ENCODE measurements around the gene UQCRQ. TPM values are rescaled to one million over a fixed set of nuclear protein-coding genes. Genes with fewer than 3 reads are reported as not detected.

Gene UQCRQ
- total and polyA plus RNA-seq, 9 of the 15 experiments (the other 6 are each of a cell fraction or from before 2014, with no cell fraction given), result 235 to 2,421 (median 883) TPM

DNA sequence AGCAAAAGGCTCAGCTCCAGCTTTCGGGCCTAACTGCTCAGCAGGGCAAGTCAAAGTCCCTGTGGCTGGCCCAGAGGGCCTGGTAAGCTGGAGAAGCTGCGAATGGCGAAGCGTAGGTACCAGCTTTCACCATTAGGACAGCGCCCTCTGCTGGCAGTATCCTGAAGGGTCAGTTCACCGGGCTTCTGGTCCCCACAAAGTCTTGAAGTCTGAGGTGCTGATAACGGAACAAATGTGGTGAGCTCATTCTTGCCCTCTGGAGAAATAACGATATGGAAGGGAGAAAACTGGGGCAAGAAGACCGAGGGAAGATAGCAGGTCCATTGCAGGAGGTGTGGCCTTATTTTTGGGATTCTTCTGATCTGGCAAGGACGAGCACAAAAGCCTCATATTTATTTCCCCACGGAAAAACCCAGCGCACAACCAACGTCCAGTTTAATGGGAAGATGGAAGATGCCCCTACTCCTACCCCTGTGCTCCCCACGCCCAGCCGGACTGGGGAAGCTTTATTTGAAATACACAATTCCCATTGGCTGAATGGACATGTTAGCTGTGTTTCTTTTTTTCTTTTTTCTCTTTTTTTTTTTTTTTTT is 46.2 kb upstream of the UQCRQ start (continued):
- TF ChIP-seq FOSL1 (tag; conservative IDR thresholded peaks at IDR 0.05), result no peak
- TF ChIP-seq CBFA2T3 (IDR thresholded peaks at IDR 0.05), result no peak
- TF ChIP-seq, protein P1, sequence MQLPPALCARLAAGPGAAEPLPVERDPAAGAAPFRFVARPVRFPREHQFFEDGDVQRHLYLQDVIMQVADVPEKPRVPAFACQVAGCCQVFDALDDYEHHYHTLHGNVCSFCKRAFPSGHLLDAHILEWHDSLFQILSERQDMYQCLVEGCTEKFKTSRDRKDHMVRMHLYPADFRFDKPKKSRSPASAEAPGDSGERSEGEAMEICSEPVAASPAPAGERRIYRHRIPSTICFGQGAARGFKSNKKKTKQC (CRISPR knock-in tag; IDR thresholded peaks at IDR 0.05), result no peak
- no peak for TF ChIP-seq CHD2 (IDR thresholded peaks at IDR 0.05; ENCODE audit: low read depth, low read length)
- TF ChIP-seq, protein P2, sequence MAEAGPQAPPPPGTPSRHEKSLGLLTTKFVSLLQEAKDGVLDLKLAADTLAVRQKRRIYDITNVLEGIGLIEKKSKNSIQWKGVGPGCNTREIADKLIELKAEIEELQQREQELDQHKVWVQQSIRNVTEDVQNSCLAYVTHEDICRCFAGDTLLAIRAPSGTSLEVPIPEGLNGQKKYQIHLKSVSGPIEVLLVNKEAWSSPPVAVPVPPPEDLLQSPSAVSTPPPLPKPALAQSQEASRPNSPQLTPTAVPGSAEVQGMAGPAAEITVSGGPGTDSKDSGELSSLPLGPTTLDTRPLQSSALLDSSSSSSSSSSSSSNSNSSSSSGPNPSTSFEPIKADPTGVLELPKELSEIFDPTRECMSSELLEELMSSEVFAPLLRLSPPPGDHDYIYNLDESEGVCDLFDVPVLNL (CRISPR knock-in tag; IDR thresholded peaks at IDR 0.05; ENCODE audit: low read depth), result no peak
- TF ChIP-seq CREM (IDR thresholded peaks at IDR 0.05; ENCODE audit: low read depth), result peak; percentile 55
- no peak for TF ChIP-seq HNRNPL (IDR thresholded peaks at IDR 0.05; ENCODE audit: low read depth, low read length)
- TF ChIP-seq ZNF217 (CRISPR knock-in tag; IDR thresholded peaks at IDR 0.05), result no peak
- TF ChIP-seq, protein P3, sequence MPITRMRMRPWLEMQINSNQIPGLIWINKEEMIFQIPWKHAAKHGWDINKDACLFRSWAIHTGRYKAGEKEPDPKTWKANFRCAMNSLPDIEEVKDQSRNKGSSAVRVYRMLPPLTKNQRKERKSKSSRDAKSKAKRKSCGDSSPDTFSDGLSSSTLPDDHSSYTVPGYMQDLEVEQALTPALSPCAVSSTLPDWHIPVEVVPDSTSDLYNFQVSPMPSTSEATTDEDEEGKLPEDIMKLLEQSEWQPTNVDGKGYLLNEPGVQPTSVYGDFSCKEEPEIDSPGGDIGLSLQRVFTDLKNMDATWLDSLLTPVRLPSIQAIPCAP (CRISPR knock-in tag; IDR thresholded peaks at IDR 0.05; ENCODE audit: borderline replicate concordance), result no peak
- TF ChIP-seq, protein P4, sequence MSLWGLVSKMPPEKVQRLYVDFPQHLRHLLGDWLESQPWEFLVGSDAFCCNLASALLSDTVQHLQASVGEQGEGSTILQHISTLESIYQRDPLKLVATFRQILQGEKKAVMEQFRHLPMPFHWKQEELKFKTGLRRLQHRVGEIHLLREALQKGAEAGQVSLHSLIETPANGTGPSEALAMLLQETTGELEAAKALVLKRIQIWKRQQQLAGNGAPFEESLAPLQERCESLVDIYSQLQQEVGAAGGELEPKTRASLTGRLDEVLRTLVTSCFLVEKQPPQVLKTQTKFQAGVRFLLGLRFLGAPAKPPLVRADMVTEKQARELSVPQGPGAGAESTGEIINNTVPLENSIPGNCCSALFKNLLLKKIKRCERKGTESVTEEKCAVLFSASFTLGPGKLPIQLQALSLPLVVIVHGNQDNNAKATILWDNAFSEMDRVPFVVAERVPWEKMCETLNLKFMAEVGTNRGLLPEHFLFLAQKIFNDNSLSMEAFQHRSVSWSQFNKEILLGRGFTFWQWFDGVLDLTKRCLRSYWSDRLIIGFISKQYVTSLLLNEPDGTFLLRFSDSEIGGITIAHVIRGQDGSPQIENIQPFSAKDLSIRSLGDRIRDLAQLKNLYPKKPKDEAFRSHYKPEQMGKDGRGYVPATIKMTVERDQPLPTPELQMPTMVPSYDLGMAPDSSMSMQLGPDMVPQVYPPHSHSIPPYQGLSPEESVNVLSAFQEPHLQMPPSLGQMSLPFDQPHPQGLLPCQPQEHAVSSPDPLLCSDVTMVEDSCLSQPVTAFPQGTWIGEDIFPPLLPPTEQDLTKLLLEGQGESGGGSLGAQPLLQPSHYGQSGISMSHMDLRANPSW (CRISPR knock-in tag; IDR thresholded peaks at IDR 0.05), result no peak
- TF ChIP-seq, protein P5, sequence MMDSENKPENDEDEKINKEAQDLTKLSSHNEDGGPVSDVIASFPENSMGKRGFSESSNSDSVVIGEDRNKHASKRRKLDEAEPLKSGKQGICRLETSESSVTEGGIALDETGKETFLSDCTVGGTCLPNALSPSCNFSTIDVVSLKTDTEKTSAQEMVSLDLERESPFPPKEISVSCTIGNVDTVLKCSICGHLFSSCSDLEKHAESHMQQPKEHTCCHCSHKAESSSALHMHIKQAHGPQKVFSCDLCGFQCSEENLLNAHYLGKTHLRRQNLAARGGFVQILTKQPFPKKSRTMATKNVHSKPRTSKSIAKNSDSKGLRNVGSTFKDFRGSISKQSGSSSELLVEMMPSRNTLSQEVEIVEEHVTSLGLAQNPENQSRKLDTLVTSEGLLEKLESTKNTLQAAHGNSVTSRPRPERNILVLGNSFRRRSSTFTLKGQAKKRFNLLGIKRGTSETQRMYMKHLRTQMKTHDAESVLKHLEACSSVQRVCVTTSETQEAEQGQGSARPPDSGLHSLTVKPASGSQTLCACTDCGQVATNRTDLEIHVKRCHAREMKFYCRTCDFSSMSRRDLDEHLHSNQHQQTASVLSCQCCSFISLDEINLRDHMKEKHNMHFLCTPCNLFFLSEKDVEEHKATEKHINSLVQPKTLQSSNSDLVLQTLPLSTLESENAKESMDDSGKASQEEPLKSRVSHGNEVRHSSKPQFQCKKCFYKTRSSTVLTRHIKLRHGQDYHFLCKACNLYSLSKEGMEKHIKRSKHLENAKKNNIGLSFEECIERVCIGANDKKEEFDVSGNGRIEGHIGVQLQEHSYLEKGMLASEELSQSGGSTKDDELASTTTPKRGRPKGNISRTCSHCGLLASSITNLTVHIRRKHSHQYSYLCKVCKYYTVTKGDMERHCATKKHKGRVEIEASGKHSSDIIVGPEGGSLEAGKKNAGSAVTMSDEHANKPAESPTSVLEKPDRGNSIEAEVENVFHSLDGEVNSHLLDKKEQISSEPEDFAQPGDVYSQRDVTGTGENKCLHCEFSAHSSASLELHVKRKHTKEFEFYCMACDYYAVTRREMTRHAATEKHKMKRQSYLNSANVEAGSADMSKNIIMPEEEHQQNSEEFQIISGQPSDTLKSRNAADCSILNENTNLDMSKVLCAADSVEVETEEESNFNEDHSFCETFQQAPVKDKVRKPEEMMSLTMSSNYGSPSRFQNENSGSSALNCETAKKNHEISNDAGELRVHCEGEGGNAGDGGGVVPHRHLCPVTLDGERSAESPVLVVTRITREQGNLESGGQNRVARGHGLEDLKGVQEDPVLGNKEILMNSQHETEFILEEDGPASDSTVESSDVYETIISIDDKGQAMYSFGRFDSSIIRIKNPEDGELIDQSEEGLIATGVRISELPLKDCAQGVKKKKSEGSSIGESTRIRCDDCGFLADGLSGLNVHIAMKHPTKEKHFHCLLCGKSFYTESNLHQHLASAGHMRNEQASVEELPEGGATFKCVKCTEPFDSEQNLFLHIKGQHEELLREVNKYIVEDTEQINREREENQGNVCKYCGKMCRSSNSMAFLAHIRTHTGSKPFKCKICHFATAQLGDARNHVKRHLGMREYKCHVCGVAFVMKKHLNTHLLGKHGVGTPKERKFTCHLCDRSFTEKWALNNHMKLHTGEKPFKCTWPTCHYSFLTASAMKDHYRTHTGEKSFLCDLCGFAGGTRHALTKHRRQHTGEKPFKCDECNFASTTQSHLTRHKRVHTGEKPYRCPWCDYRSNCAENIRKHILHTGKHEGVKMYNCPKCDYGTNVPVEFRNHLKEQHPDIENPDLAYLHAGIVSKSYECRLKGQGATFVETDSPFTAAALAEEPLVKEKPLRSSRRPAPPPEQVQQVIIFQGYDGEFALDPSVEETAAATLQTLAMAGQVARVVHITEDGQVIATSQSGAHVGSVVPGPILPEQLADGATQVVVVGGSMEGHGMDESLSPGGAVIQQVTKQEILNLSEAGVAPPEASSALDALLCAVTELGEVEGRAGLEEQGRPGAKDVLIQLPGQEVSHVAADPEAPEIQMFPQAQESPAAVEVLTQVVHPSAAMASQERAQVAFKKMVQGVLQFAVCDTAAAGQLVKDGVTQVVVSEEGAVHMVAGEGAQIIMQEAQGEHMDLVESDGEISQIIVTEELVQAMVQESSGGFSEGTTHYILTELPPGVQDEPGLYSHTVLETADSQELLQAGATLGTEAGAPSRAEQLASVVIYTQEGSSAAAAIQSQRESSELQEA (IDR thresholded peaks at IDR 0.05; ENCODE audit: low read depth), result no peak
- TF ChIP-seq, protein P6, sequence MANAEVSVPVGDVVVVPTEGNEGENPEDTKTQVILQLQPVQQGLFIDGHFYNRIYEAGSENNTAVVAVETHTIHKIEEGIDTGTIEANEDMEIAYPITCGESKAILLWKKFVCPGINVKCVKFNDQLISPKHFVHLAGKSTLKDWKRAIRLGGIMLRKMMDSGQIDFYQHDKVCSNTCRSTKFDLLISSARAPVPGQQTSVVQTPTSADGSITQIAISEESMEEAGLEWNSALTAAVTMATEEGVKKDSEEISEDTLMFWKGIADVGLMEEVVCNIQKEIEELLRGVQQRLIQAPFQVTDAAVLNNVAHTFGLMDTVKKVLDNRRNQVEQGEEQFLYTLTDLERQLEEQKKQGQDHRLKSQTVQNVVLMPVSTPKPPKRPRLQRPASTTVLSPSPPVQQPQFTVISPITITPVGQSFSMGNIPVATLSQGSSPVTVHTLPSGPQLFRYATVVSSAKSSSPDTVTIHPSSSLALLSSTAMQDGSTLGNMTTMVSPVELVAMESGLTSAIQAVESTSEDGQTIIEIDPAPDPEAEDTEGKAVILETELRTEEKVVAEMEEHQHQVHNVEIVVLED (CRISPR knock-in tag; IDR thresholded peaks at IDR 0.05), result no peak
- TF ChIP-seq ZNF212 (CRISPR knock-in tag; IDR thresholded peaks at IDR 0.05), result no peak
